ENCODE results near the gene YPEL5. TPM values are rescaled to one million over a fixed set of nuclear protein-coding genes. Genes with fewer than 3 reads are reported as not detected.
"Not testable (repeated sequence)": the region's sequence is repeated elsewhere in the genome, so short reads cannot be mapped to it uniquely, and the experiment has no call there.

YPEL5 gene
- polyA plus RNA-seq, 1 of the 3 experiments (the other 2 are of a cell fraction): 60.5 TPM

- TF ChIP-seq RXRA (IDR thresholded peaks at IDR 0.05; ENCODE audit: borderline replicate concordance, low read depth) (no peak), POLR2AphosphoS5 (IDR thresholded peaks at IDR 0.05; ENCODE audit: low read depth, low read length) (no peak)
- Histone ChIP-seq H3K27me3 (ENCODE audit: insufficient read depth) (no peaks in the 10 kb centered on the region), H3K79me2 (ENCODE audit: insufficient read depth) (no peaks in the 10 kb centered on the region), H4K20me1 (ENCODE audit: insufficient read depth) (no peaks in the 10 kb centered on the region), H3K9me2 (no peaks in the 10 kb centered on the region), H3K9ac (no peak overlapping the region), H3K4me1 (ENCODE audit: control insufficient read depth in 1 of 2, insufficient read depth in 2 of 2, low read depth in 1 of 2, low read length in 1 of 2) (peaks cover 0 to 11% of the 10 kb centered on the region in 2 experiments; a peak in 1 of 4 replicates), H2AFZ (ENCODE audit: low read depth) (no peak overlapping the region), H3K4me3 (ENCODE audit: low read depth in 2 of 2, low read length in 1 of 2) (no peak overlapping the region), H3K27ac (ENCODE audit: low read depth in 2 of 2, low read length in 1 of 2) (no peak overlapping the region), H3F3A (replicated peaks; ENCODE audit: insufficient read depth) (peaks cover 7% of the 10 kb centered on the region), H3K36me3 (replicated peaks in 1 of 2; ENCODE audit: control insufficient read depth in 1 of 2, insufficient read depth in 2 of 2, low read length in 1 of 2) (no peaks in the 10 kb centered on the region), H3K9me3 (no peaks in the 10 kb centered on the region), H3K4me2 (no peak overlapping the region)
- CTCF ChIA-PET: interaction anchor here (0.7 to 1.4 kb wide), 6 partner anchors 14 to 72 kb away, joined by 3 to 7 read pairs (median 3); no protein-coding TSS in a partner anchor
- 68% methylated on average over 10 of the region's 10 CpGs for WGBS (ENCODE audit: low lambda C conversion rate)
- DNase-seq: no peak
- POLR2A ChIA-PET: no interaction called here
These were observed 48.4 kb upstream of the YPEL5 start for GRCh38 chr2:30098266-30099005.

DNA sequence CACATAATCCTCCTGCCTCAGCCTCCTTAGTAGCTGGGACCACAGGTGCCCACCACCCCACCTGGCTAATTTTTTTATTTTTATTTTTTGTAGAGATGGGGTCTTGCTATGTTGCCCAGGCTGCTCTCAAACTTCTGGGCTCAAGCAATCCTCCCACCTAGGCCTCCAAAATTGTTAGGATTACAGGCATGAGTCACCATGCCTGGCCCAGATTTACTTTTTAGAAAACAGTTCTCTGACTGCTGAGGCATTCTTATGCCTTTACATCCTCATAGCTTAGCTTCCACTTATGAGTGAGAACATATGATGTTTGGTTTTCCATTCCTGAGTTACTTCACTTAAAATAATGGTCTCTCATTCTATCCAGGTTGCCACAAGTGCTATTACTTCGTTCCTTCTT, 47.4 kb upstream of the YPEL5 start:
- POLR2A ChIA-PET; H3K4me2 ChIP-seq; DNase-seq; H3K27ac ChIP-seq (ENCODE audit: low read depth in 2 of 2, low read length in 1 of 2); H3F3A ChIP-seq (replicated peaks; ENCODE audit: insufficient read depth); H3K79me2 ChIP-seq (ENCODE audit: insufficient read depth); H3K36me3 ChIP-seq (replicated peaks in 1 of 2; ENCODE audit: control insufficient read depth in 1 of 2, insufficient read depth in 2 of 2, low read length in 1 of 2); H2AFZ ChIP-seq (ENCODE audit: low read depth); H3K27me3 ChIP-seq (ENCODE audit: insufficient read depth); H3K4me3 ChIP-seq (ENCODE audit: low read depth in 2 of 2, low read length in 1 of 2); H4K20me1 ChIP-seq (ENCODE audit: insufficient read depth); H3K9me2 ChIP-seq; H3K9ac ChIP-seq; H3K9me3 ChIP-seq: not testable (repeated sequence)
- CTCF ChIA-PET: interaction anchor here (0.9 to 1.6 kb wide), 3 partner anchors 9 to 17 kb away, joined by 3 to 15 read pairs (median 7); no protein-coding TSS in a partner anchor
- peaks cover 0 to 11% of the 10 kb centered on the region in 2 experiments; a peak in 1 of 4 replicates for H3K4me1 ChIP-seq (ENCODE audit: control insufficient read depth in 1 of 2, insufficient read depth in 2 of 2, low read depth in 1 of 2, low read length in 1 of 2)
- WGBS (ENCODE audit: low lambda C conversion rate): 27% methylated on average over 1 of the region's 1 CpG

- H3K27ac ChIP-seq (ENCODE audit: low read depth in 2 of 2, low read length in 1 of 2); H2AFZ ChIP-seq (ENCODE audit: low read depth); H3K4me3 ChIP-seq (ENCODE audit: low read depth in 2 of 2, low read length in 1 of 2); H3K4me2 ChIP-seq; H3F3A ChIP-seq (replicated peaks; ENCODE audit: insufficient read depth); H3K4me1 ChIP-seq (ENCODE audit: control insufficient read depth in 1 of 2, insufficient read depth in 2 of 2, low read depth in 1 of 2, low read length in 1 of 2); H3K79me2 ChIP-seq (ENCODE audit: insufficient read depth); H3K36me3 ChIP-seq (replicated peaks in 1 of 2; ENCODE audit: control insufficient read depth in 1 of 2, insufficient read depth in 2 of 2, low read length in 1 of 2); DNase-seq; H3K27me3 ChIP-seq (ENCODE audit: insufficient read depth); POLR2A ChIA-PET; H3K9ac ChIP-seq; H4K20me1 ChIP-seq (ENCODE audit: insufficient read depth); H3K9me3 ChIP-seq; H3K9me2 ChIP-seq: not testable (repeated sequence)
- CTCF ChIA-PET: interaction anchor here (0.9 to 1.6 kb wide), 3 partner anchors 10 to 15 kb away, joined by 3 to 15 read pairs (median 7); no protein-coding TSS in a partner anchor
- WGBS (ENCODE audit: low lambda C conversion rate): 73% methylated on average over 3 of the region's 3 CpGs
These were observed 46.1 kb upstream of the YPEL5 start for GRCh38 chr2:30100691-30101090.

DNA sequence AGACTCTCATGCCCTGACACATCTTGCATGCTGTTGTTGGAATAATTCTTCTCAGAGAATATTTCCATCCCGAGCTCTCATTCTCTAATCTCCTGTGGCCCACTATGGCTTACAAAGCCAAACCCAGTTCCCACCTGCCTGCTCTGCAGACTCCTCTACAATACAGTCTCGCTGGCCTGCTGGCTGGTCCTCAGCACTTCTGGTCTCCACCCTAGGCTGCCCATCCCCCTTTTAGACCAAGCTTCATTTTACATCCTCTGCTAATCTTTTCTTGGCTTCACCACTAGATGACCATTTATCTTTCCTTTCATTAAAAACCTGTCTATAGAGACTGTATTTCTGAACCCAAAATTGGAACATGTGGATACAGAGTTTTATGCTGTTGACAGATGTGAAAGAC, 42.5 kb upstream of the YPEL5 start:
- no peak for DNase-seq
- H3K27ac ChIP-seq (ENCODE audit: low read depth in 2 of 2, low read length in 1 of 2): no peak overlapping the region
- CTCF ChIA-PET: interaction anchor here (1.4 to 2.4 kb wide), 4 partner anchors 10 to 181 kb away, joined by 3 to 6 read pairs (median 5); no protein-coding TSS in a partner anchor

More for the DNA sequence above, 42.5 kb upstream of the YPEL5 start:
- Histone ChIP-seq H3K9me2 (no peaks in the 10 kb centered on the region), H3K9ac (no peak overlapping the region), H3F3A (replicated peaks; ENCODE audit: insufficient read depth) (peaks cover 7% of the 10 kb centered on the region), H3K27me3 (ENCODE audit: insufficient read depth) (no peaks in the 10 kb centered on the region), H3K4me3 (ENCODE audit: low read depth in 2 of 2, low read length in 1 of 2) (no peak overlapping the region), H3K9me3 (no peaks in the 10 kb centered on the region), H4K20me1 (ENCODE audit: insufficient read depth) (no peaks in the 10 kb centered on the region), H2AFZ (ENCODE audit: low read depth) (no peak overlapping the region), H3K79me2 (ENCODE audit: insufficient read depth) (no peaks in the 10 kb centered on the region), H3K4me1 (ENCODE audit: control insufficient read depth in 1 of 2, insufficient read depth in 2 of 2, low read depth in 1 of 2, low read length in 1 of 2) (peaks cover 0 to 5% of the 10 kb centered on the region in 2 experiments; a peak in 1 of 4 replicates), H3K36me3 (replicated peaks in 1 of 2; ENCODE audit: control insufficient read depth in 1 of 2, insufficient read depth in 2 of 2, low read length in 1 of 2) (no peaks in the 10 kb centered on the region), H3K4me2 (no peak overlapping the region)
- POLR2A ChIA-PET: no interaction called here
- 73% methylated on average over 2 of the region's 2 CpGs for WGBS (ENCODE audit: low lambda C conversion rate)
- TF ChIP-seq RCOR1 (IDR thresholded peaks at IDR 0.05; ENCODE audit: low read length): no peak
- no peak for TF ChIP-seq NFIC (IDR thresholded peaks at IDR 0.05; ENCODE audit: borderline replicate concordance)
- TF ChIP-seq RXRA (IDR thresholded peaks at IDR 0.05; ENCODE audit: borderline replicate concordance, low read depth): no peak

Data from SK-N-SH (cell line).